T-helper 1 cell (primary cell): Measurements from ENCODE around the gene TSPAN31.

Experiments
- DNase-seq, 5 donors: peaks; one replicate each; pipeline ENCODE4 v3.0.0-alpha.2; 2012 to 2020

TSPAN31 gene

GRCh38 chr12:57722716-57723629 is 21.9 kb upstream of the TSPAN31 start:
- DNase-seq = no peak

- DNase-seq = no peak
These were observed 21.2 kb upstream of the TSPAN31 start for GRCh38 chr12:57723630-57723962.

GRCh38 chr12:57724003-57724935 is 20.6 kb upstream of the TSPAN31 start:
- DNase-seq = no peak

- DNase-seq = no peak
These were observed 19.7 kb upstream of the TSPAN31 start for GRCh38 chr12:57724936-57725740.

- no peak for DNase-seq
These were observed 19.0 kb upstream of the TSPAN31 start for GRCh38 chr12:57725851-57726150.

- DNase-seq = no peak
These were observed 18.5 kb upstream of the TSPAN31 start for GRCh38 chr12:57726151-57726883.

- no peak for DNase-seq
These were observed 17.7 kb upstream of the TSPAN31 start for GRCh38 chr12:57726884-57727757.

- DNase-seq = no peak
These were observed 17.0 kb upstream of the TSPAN31 start for GRCh38 chr12:57727758-57728395.

- DNase-seq = no peak
These were observed 15.5 kb upstream of the TSPAN31 start for GRCh38 chr12:57729321-57729844.

- DNase-seq = no peak
These were observed 14.3 kb upstream of the TSPAN31 start for GRCh38 chr12:57730336-57731067.

- DNase-seq = no peak
These were observed 13.3 kb upstream of the TSPAN31 start for GRCh38 chr12:57731411-57732080.

GRCh38 chr12:57732270-57732669 is 12.6 kb upstream of the TSPAN31 start:
- DNase-seq = no peak

- no peak for DNase-seq
These were observed 11.9 kb upstream of the TSPAN31 start for GRCh38 chr12:57732726-57733593.

- no peak for DNase-seq
These were observed 10.9 kb upstream of the TSPAN31 start for GRCh38 chr12:57733928-57734327.

- no peak for DNase-seq
These were observed 10.2 kb upstream of the TSPAN31 start for GRCh38 chr12:57734591-57734990.

GRCh38 chr12:57735198-57735855 is 9.5 kb upstream of the TSPAN31 start:
- no peak for DNase-seq

- DNase-seq = no peak
These were observed 8.7 kb upstream of the TSPAN31 start for GRCh38 chr12:57735952-57736740.
